Suppressor macrophage (primary cell): ENCODE measurements around the gene LONRF3.
"Not testable (repeated sequence)": the region's sequence is repeated elsewhere in the genome, so short reads cannot be mapped to it uniquely, and the experiment has no call there.

ENCODE experiments used
- DNase-seq, 4 experiments: peaks; one replicate each; pipeline ENCODE4 v3.0.0-alpha.2; 2020 to 2022

The LONRF3 gene

GRCh38 chrX:118988911-118989310 is 14.5 kb downstream of the LONRF3 start:
- peak; percentile 6 to 51 (median 43) for DNase-seq

- no peak for DNase-seq
Observed at GRCh38 chrX:118989886-118990285, 15.5 kb downstream of the LONRF3 start.

GRCh38 chrX:118990512-118991227 is 16.3 kb downstream of the LONRF3 start:
- no peak for DNase-seq

- not testable (repeated sequence) for DNase-seq
Observed at GRCh38 chrX:118992441-118993121, 18.2 kb downstream of the LONRF3 start.

- DNase-seq = no peak
Observed at GRCh38 chrX:119003462-119003861, 29.0 kb downstream of the LONRF3 start.

GRCh38 chrX:119004920-119005524 is 30.6 kb downstream of the LONRF3 start:
- peak; percentile 52 to 66 (median 56) for DNase-seq

GRCh38 chrX:119007189-119007770 is 32.9 kb downstream of the LONRF3 start:
- no peak for DNase-seq

- peak; percentile 16 to 42 (median 31) for DNase-seq
Observed at GRCh38 chrX:119008110-119008744, 33.8 kb downstream of the LONRF3 start.

- DNase-seq = no peak
Observed at GRCh38 chrX:119009071-119009470, 34.7 kb downstream of the LONRF3 start.

- no peak for DNase-seq
Observed at GRCh38 chrX:119010491-119010890, 36.1 kb downstream of the LONRF3 start.

- no peak for DNase-seq
Observed at GRCh38 chrX:119013164-119013563, 38.7 kb downstream of the LONRF3 start.

- peak; percentile 85 to 95 (median 86) for DNase-seq
Observed at GRCh38 chrX:119015407-119016237, 41.2 kb downstream of the LONRF3 start.

- peak; percentile 28 to 64 (median 52) for DNase-seq
Observed at GRCh38 chrX:119017077-119017476, 42.7 kb downstream of the LONRF3 start.

GRCh38 chrX:119025900-119026299 is 51.5 kb downstream of the LONRF3 start:
- DNase-seq = no peak

GRCh38 chrX:119026344-119026743 is 51.9 kb downstream of the LONRF3 start:
- DNase-seq = not testable (repeated sequence)

GRCh38 chrX:119027960-119028732 is 53.7 kb downstream of the LONRF3 start:
- not testable (repeated sequence) for DNase-seq

- DNase-seq = peak; percentile 12 to 62 (median 52)
Observed at GRCh38 chrX:119028733-119029330, 54.4 kb downstream of the LONRF3 start.

- DNase-seq = not testable (repeated sequence)
Observed at GRCh38 chrX:119029656-119030055, 55.2 kb downstream of the LONRF3 start.

GRCh38 chrX:119030990-119031389 is 56.6 kb downstream of the LONRF3 start:
- DNase-seq = no peak
